Tongue (tissue), 1 donor: Measurements from ENCODE around the gene CLIC6. TPM values are rescaled to one million over a fixed set of nuclear protein-coding genes. Genes with fewer than 3 reads are reported as not detected.

ENCODE experiments used
- total RNA-seq: library from RNA; depleted of rRNA; stranded (reverse); fragments of >200 nt; gene quantifications from one replicate; pipeline ENCODE4 v1.2.3, GENCODE V29; 2014

Gene CLIC6
- total RNA-seq, 1 donor from 2014 or later: 2.1 TPM

Other genes with a start within 250 kb of the CLIC6 start
- not detected for gene SMIM34, start 245.0 kb upstream of the CLIC6 start, total RNA-seq
- 0.82 TPM for gene KCNE1, start 156.8 kb upstream of the CLIC6 start, total RNA-seq
- gene RCAN1, start 53.9 kb upstream of the CLIC6 start, total RNA-seq: 140 TPM